Measurements from ENCODE around the gene AURKA.

Gene AURKA

DNA sequence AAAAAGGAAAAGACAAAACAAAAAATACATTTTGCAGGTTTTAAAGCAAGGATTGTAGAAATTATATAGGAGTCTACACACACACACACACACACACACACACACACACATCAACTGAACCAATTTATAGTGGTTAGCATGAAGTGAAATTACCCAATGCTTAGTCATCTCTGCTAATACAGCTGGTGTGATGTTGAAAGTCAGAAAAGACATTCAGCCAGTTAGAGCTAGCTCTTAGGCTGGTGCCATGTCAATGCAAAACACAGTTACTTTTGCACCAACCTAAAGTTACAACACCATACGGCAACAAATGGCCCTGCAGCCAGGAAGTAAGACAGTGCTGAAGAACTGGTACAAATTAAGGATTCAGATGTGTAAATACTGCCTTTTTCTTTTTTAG lies 18.1 kb downstream of the AURKA start:
- no peak overlapping the region for H3K4me3 ChIP-seq (replicated peaks in 1 of 2; ENCODE audit: low read depth in 2 of 2, low read length in 2 of 2)
- peak; percentile 96 to 97 for DNase-seq (ENCODE audit: low read depth in 2 of 2)

GRCh38 chr20:56372850-56373249 lies 19.2 kb downstream of the AURKA start:
- H3K4me3 ChIP-seq (replicated peaks in 1 of 2; ENCODE audit: low read depth in 2 of 2, low read length in 2 of 2) = no peak overlapping the region
- no peak for TF ChIP-seq CTCF (IDR thresholded peaks at IDR 0.05; ENCODE audit: low read depth, low read length)
- no peak for DNase-seq (ENCODE audit: low read depth in 2 of 2)

More for the DNA sequence above, 18.1 kb downstream of the AURKA start:
- TF ChIP-seq CTCF (IDR thresholded peaks at IDR 0.05; ENCODE audit: low read depth, low read length) = no peak

- no peak for TF ChIP-seq CTCF (IDR thresholded peaks at IDR 0.05; ENCODE audit: low read depth, low read length)
- DNase-seq (ENCODE audit: low read depth in 2 of 2) = no peak
- H3K4me3 ChIP-seq (replicated peaks in 1 of 2; ENCODE audit: low read depth in 2 of 2, low read length in 2 of 2) = no peak overlapping the region
Observed at GRCh38 chr20:56371977-56372376, 20.0 kb downstream of the AURKA start.

GRCh38 chr20:56369179-56369578 lies 22.8 kb downstream of the AURKA start:
- DNase-seq (ENCODE audit: low read depth in 2 of 2) = no peak
- TF ChIP-seq CTCF (IDR thresholded peaks at IDR 0.05; ENCODE audit: low read depth, low read length) = no peak
- no peak overlapping the region for H3K4me3 ChIP-seq (replicated peaks in 1 of 2; ENCODE audit: low read depth in 2 of 2, low read length in 2 of 2)

- peak in 1 of 2 donors; percentile 23 for DNase-seq (ENCODE audit: low read depth in 2 of 2)
- no peak overlapping the region for H3K4me3 ChIP-seq (replicated peaks in 1 of 2; ENCODE audit: low read depth in 2 of 2, low read length in 2 of 2)
- no peak for TF ChIP-seq CTCF (IDR thresholded peaks at IDR 0.05; ENCODE audit: low read depth, low read length)
Observed at GRCh38 chr20:56368351-56369134, 23.5 kb downstream of the AURKA start.

GRCh38 chr20:56363491-56363890 lies 28.5 kb downstream of the AURKA start:
- TF ChIP-seq CTCF (IDR thresholded peaks at IDR 0.05; ENCODE audit: low read depth, low read length) = no peak
- no peak for DNase-seq (ENCODE audit: low read depth in 2 of 2)
- H3K4me3 ChIP-seq (replicated peaks in 1 of 2; ENCODE audit: low read depth in 2 of 2, low read length in 2 of 2) = no peak overlapping the region

Measured in cardiac fibroblast (primary cell).